ENCODE measurements around the gene ZNF669.

DNA sequence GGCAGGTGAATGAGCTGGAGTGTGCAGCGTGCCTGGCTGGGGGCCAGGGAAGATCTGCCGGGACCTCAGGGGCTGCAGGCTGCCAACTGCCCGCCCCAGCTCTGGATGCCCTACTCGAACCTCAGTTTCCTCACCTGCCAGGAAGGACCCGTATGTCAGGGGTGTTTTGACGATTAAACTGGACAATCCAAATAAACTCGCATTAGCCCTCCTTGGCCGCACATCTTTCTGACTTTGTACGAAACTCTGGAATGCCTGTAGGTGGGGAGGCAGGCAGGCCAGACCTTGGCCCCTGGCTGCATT, 8.3 kb upstream of the ZNF669 start:
- TF ChIP-seq, protein P1, sequence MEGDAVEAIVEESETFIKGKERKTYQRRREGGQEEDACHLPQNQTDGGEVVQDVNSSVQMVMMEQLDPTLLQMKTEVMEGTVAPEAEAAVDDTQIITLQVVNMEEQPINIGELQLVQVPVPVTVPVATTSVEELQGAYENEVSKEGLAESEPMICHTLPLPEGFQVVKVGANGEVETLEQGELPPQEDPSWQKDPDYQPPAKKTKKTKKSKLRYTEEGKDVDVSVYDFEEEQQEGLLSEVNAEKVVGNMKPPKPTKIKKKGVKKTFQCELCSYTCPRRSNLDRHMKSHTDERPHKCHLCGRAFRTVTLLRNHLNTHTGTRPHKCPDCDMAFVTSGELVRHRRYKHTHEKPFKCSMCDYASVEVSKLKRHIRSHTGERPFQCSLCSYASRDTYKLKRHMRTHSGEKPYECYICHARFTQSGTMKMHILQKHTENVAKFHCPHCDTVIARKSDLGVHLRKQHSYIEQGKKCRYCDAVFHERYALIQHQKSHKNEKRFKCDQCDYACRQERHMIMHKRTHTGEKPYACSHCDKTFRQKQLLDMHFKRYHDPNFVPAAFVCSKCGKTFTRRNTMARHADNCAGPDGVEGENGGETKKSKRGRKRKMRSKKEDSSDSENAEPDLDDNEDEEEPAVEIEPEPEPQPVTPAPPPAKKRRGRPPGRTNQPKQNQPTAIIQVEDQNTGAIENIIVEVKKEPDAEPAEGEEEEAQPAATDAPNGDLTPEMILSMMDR (IDR thresholded peaks at IDR 0.05), result no peak
- TF ChIP-seq POLR2A (IDR thresholded peaks at IDR 0.05), result no peak
